Measurements from ENCODE around the gene MTMR3. TPM values are rescaled to one million over a fixed set of nuclear protein-coding genes. Genes with fewer than 3 reads are reported as not detected.

MTMR3 gene
- total RNA-seq, 4 donors from 2014 or later, result 36.6 to 42.1 (median 37.1) TPM

DNA sequence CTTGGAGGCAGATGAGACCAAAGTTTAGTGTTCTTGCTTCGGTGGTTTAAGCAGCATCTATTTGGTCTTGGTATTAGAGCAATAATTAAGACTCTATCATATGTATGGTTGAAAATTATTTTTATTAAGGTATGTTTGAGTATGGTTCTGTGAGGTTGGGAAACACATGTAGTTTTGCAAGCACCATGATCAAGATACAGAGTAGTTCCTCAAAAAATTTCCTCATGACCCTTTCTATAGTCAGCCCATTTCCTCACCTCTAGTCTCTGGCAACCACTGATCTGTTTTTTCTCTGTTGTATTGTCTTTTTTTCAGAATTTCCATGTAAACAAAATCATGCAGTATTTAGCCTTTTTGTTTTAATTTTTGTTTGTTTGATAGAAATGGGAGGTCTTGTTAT lies 18.4 kb downstream of the MTMR3 start:
- H3K36me3 ChIP-seq, result no peaks in the 10 kb centered on the region
- no peak for TF ChIP-seq POLR2A (IDR thresholded peaks at IDR 0.05)
- TF ChIP-seq, protein P1, sequence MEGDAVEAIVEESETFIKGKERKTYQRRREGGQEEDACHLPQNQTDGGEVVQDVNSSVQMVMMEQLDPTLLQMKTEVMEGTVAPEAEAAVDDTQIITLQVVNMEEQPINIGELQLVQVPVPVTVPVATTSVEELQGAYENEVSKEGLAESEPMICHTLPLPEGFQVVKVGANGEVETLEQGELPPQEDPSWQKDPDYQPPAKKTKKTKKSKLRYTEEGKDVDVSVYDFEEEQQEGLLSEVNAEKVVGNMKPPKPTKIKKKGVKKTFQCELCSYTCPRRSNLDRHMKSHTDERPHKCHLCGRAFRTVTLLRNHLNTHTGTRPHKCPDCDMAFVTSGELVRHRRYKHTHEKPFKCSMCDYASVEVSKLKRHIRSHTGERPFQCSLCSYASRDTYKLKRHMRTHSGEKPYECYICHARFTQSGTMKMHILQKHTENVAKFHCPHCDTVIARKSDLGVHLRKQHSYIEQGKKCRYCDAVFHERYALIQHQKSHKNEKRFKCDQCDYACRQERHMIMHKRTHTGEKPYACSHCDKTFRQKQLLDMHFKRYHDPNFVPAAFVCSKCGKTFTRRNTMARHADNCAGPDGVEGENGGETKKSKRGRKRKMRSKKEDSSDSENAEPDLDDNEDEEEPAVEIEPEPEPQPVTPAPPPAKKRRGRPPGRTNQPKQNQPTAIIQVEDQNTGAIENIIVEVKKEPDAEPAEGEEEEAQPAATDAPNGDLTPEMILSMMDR (IDR thresholded peaks at IDR 0.05 in 4 of 5, conservative IDR thresholded peaks at IDR 0.05 in 1 of 5), result no peak
- no peaks in the 10 kb centered on the region for H3K27me3 ChIP-seq
- peaks cover 46 to 47% of the 10 kb centered on the region in 2 donors for H3K4me1 ChIP-seq
- in situ Hi-C loops (cut with MboI; ENCODE audit: low sequenced_read_pairs in 4 of 4), result no loop called here
- no peak overlapping the region for H3K4me3 ChIP-seq
- ATAC-seq (no peak), DNase-seq (no peak)
- no peak overlapping the region for H3K27ac ChIP-seq
- no peaks in the 10 kb centered on the region for H3K9me3 ChIP-seq
- intact Hi-C loops (cut with DNase I; ENCODE audit: low total_unique reads), result no loop called here

DNA sequence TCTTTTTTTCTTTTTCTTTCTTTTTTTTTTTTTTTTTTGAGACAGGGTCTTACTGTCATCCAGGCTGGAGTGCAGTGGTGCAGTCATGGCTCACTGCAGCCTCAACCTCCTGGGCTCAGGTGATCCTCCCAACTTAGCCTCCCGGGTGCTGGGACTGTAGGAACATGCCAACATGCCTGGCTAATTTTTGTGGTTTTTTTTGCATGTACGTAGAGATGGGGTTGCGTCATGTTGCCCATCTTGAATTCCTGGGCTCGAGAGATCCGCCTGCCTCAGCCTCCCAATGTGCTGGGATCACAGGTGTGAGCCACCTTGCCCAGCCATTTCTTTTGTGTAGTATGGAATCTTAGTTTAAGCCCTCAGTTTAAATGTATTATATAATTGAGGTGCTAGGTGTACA lies 20.4 kb downstream of the MTMR3 start:
- DNase-seq (no peak), ATAC-seq (no peak)
- intact Hi-C loops (cut with DNase I; ENCODE audit: low total_unique reads) (no loop called here), in situ Hi-C loops (cut with MboI; ENCODE audit: low sequenced_read_pairs in 4 of 4) (no loop called here)
- peaks cover 62 to 68% of the 10 kb centered on the region in 2 donors for H3K4me1 ChIP-seq
- no peaks in the 10 kb centered on the region for H3K27me3 ChIP-seq
- H3K27ac ChIP-seq, result peak overlapping the region in 1 of 4 donors; percentile 4
- TF ChIP-seq POLR2A (IDR thresholded peaks at IDR 0.05), result no peak
- TF ChIP-seq, protein P1 (IDR thresholded peaks at IDR 0.05 in 4 of 5, conservative IDR thresholded peaks at IDR 0.05 in 1 of 5), result no peak
- H3K4me3 ChIP-seq, result no peak overlapping the region
- H3K9me3 ChIP-seq, result no peaks in the 10 kb centered on the region
- no peaks in the 10 kb centered on the region for H3K36me3 ChIP-seq

DNA sequence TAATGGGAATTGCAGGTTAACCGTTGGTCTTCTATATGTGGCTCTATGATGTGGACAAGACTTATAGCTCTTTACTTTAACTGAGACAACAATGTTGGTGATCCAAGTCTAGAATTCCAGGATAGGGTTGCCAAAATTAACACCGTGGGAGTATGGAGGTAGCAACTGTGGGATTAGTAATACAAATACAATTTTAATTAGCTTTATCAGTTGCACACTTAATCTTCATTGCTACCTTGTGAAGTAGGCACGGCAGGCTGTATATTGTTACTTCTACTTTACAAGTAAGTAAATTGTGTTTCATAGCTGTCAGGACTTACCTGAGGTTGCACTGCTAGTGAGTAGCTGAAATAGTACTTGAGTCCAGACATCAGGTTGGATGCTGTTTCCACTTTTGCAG lies 21.0 kb downstream of the MTMR3 start:
- no peak for DNase-seq
- intact Hi-C loops (cut with DNase I; ENCODE audit: low total_unique reads), result no loop called here
- in situ Hi-C loops (cut with MboI; ENCODE audit: low sequenced_read_pairs in 4 of 4), result no loop called here
- peak overlapping the region in 2 of 4 donors; percentile 4 to 50 for H3K27ac ChIP-seq
- no peaks in the 10 kb centered on the region for H3K27me3 ChIP-seq
- TF ChIP-seq POLR2A (IDR thresholded peaks at IDR 0.05), result no peak
- TF ChIP-seq, protein P1 (IDR thresholded peaks at IDR 0.05 in 4 of 5, conservative IDR thresholded peaks at IDR 0.05 in 1 of 5), result no peak
- peaks cover 69 to 73% of the 10 kb centered on the region in 2 donors for H3K4me1 ChIP-seq
- no peak overlapping the region for H3K4me3 ChIP-seq
- H3K36me3 ChIP-seq, result no peaks in the 10 kb centered on the region
- no peak for ATAC-seq
- no peaks in the 10 kb centered on the region for H3K9me3 ChIP-seq

DNA sequence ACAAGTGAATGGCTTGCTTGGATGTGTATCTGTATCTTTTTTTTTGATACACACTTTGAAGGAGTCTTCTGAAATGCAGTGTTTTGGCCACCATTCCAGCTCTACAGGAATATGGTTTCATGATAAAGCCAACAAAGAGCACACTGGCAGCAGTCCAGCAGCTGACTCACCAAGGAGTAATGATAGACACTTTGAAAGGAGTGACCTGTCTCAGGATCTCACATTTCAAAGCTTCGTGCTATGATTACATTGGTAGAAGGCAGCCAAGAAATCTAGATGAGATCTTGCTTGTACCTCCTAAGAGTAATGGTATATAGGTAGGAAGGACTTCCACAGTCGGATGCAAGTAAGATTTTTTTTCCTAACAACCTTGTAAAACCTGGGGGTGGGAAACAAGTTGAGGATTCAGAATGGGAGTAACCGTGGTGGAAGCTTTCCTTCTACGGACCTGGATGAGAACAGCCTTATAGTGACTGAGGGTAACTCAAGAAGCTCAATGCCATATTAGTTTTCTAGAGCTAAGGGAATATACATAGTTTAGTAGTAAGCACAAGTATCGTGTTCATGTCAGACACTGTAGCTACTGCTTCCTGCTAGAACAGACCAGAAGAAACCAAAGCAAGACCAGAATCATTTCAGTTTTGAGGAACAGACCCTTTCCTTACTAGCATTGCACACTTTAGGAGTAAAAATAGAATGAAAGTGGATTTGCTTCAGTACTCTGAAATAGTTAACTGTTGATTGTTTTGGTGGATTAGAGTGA lies 25.0 kb downstream of the MTMR3 start:
- ATAC-seq (peak; percentile 89 to 93), DNase-seq (peak; percentile 58 to 85)
- Histone ChIP-seq H3K27ac (peak overlapping the region; percentile 64 to 87 (median 79)), H3K4me1 (peaks cover 85 to 88% of the 10 kb centered on the region in 2 donors), H3K27me3 (no peaks in the 10 kb centered on the region), H3K4me3 (peak overlapping the region in 3 of 4 donors; percentile 1 to 19 (median 18)), H3K9me3 (no peaks in the 10 kb centered on the region), H3K36me3 (no peaks in the 10 kb centered on the region)
- in situ Hi-C loops (cut with MboI; ENCODE audit: low sequenced_read_pairs in 4 of 4) (no loop called here), intact Hi-C loops (cut with DNase I; ENCODE audit: low total_unique reads) (no loop called here)
- TF ChIP-seq, protein P1 (IDR thresholded peaks at IDR 0.05 in 4 of 5, conservative IDR thresholded peaks at IDR 0.05 in 1 of 5), result no peak

All from gastrocnemius medialis (tissue), 4 donors.